CD1c-positive myeloid dendritic cell (primary cell): ENCODE data around the gene HOXC10.
A peak's percentile ranks its signal among the peaks of the same experiment; 100 is the strongest.

Source experiments
- DNase-seq: peaks from one replicate; pipeline ENCODE4 v3.0.0-alpha.2; 2016; ENCODE audit errors: extremely low spot score

The HOXC10 gene

DNA sequence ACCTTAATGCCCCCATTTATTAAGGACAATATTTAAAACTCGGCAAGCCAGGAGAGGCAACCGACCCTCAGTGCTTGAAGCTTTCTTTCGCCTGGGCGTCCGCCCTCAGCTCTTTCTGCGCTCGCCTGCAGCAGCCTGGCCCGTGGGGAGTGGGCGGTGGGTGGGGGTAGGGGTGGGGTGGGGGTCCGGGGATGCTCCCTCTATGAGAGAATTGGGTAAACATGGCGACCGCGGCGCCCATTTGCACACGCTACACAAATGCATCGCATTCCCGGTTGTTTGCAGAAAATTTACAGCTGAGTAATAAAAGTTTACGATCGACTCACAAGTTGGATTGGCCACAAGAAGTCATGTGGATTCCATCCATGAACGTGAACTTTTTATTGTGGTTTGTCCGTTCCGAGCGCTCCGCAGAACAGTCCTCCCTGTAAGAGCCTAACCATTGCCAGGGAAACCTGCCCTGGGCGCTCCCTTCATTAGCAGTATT lies 31.6 kb downstream of the HOXC10 start:
- no peak for DNase-seq

DNA sequence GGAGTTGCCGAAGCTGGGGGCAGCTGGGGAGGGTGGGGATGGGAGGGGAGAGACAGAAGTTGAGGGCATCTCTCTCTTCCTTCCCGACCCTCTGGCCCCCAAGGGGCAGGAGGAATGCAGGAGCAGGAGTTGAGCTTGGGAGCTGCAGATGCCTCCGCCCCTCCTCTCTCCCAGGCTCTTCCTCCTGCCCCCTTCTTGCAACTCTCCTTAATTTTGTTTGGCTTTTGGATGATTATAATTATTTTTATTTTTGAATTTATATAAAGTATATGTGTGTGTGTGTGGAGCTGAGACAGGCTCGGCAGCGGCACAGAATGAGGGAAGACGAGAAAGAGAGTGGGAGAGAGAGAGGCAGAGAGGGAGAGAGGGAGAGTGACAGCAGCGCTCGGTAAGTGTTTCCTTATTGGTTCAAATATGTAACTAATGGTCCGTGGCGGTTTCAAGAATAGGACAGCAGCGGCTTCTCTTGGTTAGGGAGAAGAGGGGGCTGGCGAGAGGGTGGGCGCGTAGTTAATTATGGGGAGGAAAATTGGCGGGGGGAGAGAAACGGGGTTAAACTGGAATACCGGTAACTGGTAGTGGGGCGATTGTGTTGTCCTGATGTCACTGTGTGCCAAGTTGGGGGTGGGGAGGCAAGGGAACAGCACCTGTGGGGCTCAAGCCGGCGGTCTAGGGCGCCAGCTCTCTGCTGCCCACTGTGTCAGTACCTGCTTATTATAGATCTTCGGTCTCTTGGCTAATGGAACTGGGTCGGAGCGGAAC lies 32.3 kb downstream of the HOXC10 start:
- DNase-seq: no peak

DNA sequence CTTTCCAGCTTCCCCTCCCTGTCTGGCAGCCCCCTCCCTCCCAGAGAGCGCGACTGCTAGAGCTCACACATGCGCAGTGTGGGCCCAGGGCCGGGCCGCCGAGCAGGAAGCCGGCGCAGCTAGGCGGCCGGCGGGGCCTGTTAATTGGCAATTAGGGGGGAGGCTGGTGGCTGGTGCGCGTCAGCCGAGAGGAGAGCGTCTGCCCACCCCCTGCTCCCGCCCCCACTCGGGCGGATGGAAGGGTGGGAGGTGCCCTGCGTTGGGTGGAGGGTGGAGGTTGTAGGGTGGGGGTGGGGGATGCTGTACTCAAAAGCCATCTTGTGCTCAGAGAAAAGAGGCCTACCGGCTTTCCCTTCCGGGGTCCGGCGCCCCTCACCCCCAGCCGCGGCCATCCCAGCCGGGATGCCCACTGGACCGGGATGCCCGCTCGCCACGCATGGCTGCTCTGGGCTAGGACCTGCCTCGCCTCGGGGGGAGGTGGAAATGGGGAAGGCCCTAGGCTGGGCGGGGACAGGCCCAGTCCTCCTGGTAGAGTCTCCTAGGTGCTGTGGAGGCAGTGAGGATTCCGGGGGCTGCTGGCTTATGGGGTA lies 33.0 kb downstream of the HOXC10 start:
- DNase-seq: peak; percentile 53

DNA sequence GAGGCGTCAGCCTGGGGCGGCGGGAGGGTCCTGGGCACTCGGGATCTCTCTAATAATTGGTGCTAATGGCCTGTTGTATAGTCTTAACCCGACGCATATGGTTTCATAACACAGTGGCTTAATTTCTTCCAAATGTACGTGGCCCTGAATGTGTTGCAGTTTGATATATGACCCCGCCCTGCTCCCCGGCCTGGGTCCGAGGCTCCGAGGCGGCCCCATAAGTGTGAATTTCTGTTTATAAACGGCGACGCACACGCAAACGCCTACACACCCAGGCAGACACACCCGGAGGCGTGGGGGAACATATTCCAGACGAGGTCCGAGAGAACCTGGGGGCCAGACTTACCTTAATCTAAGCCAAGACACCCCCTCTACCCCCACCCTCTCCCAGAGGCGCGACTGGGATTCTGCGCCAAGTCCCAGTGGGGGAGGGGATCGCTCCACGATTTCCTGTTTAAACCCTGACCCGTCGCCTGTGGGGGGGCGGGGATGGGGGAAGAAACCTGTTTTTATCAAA lies 33.6 kb downstream of the HOXC10 start:
- no peak for DNase-seq

DNA sequence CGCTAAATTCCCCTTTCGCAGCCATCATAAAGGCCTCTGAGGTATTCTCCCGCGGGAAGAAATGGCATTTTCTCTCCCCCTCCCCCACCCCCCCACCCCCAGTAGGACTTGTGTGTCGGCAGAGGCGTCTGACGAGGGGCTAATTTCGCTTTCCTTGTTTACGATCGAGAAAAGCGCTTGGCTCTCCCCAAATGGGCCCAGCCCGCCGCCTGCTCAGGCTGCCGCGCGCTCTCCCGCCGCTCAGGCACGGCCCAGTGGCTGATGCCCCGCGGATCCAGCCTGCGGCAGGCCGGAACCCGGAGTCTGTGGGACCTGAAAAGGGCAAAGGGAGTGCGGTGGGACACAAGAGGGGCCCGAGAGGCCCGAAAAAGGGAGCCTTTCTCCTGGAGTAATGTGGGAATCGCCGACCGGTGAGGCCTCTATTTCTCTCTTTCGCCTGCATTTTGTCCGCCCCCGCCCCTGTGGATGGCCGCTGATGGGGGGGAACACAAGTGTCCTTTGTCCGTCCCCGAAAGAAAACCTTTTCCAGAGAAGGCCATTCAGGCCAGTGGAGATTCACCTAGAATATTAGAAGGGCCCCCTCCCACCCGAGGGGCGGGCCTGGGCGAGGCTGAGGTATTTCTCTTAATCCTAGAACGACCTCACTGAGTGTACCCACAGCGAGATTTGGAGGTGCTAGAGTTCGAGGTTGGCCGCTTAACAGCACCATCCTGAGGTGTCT lies 34.3 kb downstream of the HOXC10 start:
- no peak for DNase-seq

DNA sequence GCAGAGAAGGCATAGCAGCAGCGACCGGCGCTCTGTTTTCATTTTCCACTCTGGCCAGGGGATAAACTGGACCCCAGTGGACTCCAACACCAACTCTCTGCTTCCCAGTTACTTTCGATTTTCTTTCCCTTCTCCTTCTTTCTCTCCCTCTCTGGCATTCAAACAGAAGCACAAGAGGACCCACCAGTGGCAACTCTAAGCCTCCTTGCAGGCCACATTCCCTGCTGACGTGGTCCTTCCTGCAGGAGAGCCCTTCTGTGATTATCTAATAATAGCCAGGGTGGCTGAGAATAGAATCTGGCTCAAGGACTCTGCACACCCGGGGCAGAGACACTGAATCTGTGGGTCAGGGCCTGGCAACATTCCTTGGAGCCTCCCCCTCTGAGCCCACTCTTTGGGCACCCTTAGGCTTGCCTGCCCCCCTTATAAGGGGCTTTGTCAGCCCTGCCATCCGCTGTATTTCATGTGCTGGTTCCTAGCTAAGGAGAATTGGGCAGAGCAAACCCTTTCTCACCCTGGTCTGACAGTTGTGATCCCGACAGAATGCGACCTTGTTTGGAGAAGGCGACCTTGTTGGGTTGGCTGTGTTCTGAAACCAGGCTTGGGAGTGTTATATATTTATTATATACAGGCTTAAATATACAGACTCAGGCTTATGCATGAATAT lies 35.1 kb downstream of the HOXC10 start:
- DNase-seq: no peak

DNA sequence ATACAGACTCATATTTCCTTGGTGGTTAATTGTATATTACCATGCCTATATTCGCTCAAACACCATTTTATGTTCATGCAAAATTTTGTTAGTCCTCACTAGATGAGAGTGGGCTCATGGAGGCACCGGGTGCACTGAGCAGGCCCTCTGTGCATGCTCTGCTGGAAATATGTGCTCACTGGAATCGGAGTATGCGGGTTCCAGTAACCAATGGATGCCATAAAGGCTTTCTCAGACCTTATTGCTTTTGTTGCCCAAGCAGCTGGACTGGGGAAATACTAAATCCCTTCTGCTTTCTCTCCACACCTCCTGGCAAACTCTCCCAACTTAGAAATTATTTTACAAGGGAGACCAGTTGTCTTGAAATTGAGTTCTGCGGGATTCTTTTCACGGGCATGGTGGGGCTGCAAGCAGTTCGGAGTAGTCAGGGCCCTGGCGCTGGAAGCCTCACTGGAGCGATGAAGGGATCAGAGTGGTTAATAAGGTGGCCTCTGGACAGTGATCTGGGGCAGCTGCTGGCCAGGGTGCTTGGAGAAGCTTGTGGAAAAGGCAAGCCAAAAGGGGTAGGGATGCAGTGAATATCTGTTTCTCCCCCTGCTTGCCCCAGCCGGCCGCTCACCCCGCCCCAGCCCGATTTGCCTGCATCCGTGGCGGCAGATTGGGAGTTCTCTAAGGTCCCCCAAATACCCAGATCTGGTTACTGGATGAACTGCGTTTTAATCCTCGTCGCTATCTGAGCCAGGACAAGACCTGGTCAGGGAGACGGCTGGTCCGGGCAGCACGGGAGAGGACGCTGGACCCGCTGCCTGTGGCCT lies 35.9 kb downstream of the HOXC10 start:
- DNase-seq: no peak

DNA sequence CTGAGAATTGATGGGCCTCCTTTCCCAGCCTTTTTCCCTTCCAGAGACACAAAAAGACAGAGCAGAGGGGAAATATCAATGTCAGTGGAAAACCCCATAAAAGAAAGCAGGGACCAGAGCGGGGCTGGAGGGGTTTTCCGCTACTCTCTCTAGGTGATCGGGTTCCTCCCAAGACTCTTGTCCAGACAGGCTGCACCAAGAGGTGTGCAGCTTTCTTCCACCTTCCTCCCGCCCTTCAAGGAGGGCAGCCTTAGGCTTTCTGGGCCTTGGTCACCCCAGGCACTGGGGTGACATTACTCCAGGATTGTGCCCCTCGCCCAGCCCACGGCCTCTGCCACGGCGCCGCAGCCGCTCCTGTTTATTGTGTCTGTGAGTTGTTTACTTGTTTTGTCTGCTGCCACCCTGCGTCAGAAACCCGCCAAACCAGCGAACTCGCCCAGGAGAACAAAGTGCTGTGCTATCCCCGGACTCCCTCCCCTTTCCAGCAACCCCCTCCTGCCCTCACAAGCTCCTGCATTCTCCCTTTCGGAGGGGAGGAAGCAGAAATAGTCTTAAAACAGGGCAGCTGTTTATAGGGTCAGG lies 36.6 kb downstream of the HOXC10 start:
- DNase-seq: no peak

DNA sequence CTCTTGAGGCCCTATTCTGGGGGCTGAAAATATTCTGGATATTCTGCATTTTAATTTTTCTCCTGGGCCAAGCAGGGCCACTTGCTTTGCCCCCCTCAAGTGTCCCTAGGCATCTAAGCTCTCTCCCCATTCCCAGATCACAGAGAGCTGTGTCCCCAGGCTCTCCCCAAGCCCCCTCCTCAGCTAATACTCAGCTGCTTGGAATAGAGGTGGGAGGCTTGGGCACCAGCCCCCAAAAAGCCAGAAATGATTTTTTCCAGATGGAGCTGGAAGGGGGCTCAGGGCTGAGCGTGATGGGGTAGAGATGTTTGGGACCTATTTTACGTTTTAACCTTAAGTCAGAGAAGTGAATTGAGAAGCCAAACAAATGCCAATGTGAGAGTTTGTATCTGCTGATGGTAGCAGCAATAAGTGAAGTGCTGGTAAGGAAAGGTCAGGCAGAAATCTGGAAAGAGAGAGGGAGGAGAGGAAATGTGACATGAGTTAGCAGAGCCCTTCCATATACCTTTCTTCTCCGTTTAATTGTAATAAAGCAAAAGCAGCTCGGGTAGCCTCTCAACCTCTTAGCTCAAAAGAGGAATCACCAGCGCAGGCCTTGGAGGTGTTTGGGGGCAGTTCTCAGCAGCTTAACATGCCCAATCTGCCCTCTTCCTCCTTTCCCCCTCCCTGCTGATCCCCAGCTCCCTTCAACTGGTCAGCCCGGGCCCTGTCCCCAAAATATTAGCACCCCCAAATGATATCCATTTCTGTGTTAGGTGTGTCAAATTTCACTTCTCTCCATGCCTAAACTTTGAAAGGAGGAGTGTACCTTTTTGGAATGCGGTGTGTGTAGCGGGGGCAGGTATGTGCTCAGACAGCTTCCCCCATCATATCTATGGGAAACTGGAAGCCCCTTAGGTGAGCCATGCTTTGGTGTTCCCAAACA lies 38.3 kb downstream of the HOXC10 start:
- DNase-seq: no peak

DNA sequence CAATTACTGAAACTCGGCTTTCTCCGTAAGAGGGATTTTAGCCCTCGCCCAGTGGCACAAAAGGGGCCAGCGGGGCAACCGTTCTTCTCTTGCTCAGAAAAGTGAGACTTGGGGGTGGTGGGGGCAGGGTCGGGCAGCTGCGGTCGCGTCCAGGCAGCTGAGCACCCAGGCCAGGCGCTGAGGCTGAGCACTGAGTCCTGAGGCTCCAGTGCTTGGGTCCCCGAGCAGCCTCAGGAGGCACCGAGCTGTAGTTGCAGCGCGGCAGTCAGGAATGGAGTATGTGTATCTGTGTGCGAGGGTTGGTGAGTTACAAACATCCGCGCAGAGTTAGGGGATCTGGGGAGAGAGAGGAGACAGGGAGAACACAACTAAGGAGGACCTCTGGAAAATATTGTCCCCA lies 39.2 kb downstream of the HOXC10 start:
- DNase-seq: no peak

DNA sequence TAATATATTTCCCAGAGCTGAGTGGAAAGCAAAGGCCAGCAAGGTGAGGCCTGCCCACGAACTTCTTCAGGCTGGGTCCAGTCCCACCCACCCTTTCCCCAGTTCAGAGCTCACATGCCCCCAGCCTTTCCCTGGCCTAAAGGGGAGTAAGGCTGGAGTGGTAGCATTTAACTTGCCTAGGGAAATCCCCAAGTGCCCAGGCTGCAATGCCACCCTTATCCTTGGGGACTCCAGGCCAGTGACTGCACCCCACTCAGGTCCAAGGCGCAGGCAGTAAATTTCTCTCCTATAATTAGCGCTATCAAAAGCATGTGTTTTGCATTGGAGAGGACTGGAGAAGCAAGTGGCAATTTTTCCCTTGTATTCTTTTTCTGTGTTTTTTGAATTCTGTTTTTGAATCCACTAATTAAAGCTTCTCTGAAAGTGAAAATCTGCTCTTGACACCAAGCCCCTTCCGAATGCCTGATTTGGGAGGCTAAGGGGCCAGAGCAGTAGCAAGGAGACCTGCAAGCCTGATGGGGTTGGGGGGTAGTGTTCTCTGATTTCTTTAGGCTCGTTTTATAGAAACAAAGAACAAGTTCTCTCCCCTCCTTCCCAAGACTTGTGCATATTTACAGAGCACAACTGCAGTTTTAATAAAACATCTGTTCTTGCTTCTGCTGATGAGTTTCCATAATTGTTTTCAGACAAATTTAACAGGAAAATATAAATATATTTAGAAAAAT lies 39.8 kb downstream of the HOXC10 start:
- no peak for DNase-seq

DNA sequence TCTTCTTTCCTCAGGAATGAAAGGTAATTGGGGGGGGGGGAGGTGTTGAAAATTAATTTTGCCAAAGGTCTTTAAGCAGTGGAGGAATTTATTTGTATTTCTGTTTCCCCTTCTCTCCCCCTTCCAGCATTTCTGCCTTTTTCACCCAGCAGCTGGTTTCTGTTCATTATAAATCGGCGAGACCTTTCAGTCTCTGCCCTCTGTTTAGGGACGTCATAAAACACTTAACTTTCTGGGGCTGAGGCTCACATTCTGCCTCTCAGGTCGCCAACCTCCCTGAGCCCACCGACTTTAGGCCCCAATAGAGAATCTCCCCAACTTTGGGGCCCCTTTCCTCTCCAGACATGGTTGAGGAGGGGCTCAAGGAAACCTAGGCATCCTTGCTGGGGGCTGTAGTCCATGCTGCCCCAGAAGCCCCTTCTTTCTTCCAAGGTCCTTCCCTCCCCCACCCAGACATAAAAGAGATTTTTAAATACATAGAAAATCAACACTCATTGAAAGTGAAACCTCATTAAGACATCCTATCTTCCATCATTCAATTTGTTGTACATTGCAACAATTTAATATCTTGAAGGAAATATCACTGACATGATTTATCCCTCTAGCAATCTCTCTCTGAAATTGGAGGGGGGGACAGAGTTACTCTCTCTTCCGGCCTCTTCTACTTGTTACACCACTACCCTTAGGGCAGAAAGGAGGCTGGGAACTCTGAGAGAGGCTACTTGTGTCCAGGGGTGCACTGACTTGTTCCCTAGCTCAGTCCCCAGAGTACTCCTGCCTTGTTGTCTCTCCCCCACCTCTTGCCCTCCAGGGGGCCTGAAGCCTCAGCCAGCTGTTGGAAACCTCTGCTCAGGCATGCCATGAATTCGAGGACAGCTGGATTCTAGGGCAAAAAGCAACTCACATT lies 40.8 kb downstream of the HOXC10 start:
- DNase-seq: no peak

DNA sequence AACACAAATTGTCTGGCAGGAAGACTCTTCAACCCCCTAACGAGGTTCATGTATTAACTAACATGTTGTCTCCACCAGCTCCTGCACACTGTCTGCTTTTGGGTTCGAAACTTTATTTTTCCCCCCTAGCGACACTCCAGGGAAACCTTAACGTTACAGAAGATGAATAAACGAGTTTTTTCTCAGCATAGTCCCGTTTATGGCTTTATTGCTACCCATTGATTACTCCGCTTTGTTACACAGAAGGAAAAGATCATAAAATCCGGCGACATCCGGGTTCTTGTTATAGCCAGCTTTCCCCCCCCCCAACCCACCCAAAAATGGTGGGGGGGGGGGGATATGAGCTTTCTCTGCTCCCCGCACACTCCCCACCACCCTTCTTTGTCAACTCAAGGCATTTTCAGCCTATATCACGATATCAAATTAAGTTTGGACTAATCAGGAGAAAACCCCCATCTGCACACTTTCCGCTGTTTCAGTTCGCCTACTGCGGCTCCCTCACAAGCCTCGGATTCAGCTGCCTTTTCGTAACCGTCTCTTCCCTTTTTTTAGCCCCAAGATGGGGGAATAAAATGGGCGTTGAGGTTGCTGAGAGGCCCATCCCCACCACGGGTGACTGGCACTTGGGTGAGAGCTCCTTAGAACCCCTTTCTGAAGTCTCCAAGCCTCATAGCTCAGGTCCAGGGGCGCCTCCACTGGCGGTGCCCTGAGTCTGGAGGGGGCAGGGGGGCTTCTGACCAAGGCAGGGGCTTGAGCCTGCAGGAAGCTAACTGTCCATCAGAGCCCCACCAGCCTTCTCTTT lies 41.9 kb downstream of the HOXC10 start:
- DNase-seq: no peak

DNA sequence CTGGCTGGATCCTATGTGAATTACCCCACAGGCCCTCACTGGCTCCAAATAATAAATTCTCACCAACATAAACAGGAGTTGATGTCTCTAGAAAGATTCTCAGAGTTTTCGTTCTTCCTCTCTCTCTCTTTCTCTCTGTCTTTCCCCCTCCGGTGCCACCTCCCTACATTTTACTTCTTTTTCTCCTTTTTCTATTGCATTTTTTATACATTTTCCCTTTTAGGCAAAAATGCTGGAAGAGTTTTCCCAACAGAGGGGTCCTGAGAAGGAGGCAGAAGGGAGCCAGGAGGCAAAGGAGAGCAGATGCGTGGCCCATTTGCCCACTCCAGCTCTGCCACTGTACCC lies 42.5 kb downstream of the HOXC10 start:
- no peak for DNase-seq

DNA sequence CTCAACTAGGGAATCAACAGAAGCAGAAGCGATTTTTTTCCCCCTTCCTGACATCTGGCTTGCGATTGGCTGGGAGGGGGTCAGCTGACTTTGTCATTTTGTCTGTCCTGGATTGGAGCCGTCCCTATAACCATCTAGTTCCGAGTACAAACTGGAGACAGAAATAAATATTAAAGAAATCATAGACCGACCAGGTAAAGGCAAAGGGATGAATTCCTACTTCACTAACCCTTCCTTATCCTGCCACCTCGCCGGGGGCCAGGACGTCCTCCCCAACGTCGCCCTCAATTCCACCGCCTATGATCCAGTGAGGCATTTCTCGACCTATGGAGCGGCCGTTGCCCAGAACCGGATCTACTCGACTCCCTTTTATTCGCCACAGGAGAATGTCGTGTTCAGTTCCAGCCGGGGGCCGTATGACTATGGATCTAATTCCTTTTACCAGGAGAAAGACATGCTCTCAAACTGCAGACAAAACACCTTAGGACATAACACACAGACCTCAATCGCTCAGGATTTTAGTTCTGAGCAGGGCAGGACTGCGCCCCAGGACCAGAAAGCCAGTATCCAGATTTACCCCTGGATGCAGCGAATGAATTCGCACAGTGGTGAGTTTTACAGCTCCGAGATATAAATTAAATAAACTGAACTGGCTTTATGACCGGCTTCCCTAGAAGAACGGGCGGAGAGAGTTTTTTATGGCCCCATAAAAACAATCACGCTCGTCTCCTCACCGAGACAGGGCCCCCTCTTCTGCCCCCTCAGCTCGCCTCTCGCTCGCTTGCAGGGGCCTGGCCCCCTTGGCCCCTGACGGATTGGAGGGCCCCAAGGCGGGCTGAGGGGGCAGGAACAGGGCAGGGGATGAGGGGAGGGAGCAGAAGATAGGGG lies 43.6 kb downstream of the HOXC10 start, which contains the start of gene HOXC6:
HOXC6 (plus strand) TSS at position 127 of the 888 bp plus-strand sequence; CDS start at position 209, 82 bp downstream.
- no peak for DNase-seq
